ENCODE measurements around the gene TNFRSF4.

Gene TNFRSF4

DNA sequence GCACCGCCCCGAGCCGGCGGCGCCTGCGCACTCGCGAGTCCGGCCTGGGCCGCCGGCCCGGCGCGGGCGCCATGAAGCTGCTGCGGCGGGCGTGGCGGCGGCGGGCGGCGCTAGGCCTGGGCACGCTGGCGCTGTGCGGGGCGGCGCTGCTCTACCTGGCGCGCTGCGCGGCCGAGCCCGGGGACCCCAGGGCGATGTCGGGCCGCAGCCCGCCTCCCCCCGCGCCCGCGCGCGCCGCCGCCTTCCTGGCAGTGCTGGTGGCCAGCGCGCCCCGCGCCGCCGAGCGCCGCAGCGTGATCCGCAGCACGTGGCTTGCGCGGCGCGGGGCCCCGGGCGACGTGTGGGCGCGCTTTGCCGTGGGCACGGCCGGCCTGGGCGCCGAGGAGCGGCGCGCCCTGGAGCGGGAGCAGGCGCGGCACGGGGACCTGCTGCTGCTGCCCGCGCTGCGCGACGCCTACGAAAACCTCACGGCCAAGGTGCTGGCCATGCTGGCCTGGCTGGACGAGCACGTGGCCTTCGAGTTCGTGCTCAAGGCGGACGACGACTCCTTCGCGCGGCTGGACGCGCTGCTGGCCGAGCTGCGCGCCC is 18.3 kb upstream of the TNFRSF4 start, which contains the start of gene B3GALT6:
Gene B3GALT6, plus strand, starts transcription at position 30 of the 588 bp plus-strand sequence. Its CDS starts 42 bp downstream, at position 72.
- DNase-seq = peak in 1 of 6 experiments; percentile 77

DNA sequence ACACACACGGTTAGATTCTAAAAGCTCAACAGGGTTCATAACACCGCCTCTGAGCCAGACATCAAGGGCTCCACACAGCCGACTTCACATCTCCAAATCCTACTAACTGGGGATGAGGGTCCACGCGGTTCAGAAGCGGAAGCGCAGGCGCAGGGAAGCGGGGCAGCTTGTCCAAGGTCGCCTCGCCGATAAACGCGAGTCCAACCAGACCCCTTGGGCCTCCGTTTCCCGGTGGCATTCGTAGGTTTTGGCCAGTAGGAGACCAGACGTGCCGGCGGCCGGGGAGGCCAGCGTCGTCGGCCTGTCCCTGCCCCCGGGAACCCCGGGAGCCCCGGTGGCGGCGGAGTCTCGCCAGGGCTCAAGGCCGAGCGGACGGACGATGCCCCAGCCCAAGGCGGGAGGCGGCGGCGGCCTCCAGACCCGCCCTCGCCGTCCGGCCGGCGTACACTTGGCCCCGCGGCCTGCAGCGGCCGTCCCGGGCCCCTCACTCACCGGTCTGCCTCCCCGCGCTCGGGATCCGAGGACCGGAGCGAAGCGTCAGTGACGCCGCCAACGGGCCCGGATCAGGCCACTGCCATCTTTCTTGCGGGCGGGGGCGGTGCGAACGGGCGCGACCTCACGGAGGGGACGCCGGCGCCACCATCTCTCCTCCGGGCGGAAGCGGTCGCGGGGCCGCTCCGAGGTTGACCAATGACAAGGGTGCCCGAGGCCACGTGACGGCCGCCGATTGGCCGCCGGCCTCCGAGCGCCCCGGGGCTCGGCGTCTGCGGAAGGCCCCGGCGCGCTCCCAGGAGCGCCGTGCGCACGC is 17.7 kb upstream of the TNFRSF4 start, which contains the start of gene SDF4:
Gene SDF4, minus strand, starts transcription at position 602 of the 808 bp plus-strand sequence. CDS start 3,229 bp downstream, outside the sequence.
- DNase-seq = peak; percentile 93 to 96 (median 94)

DNA sequence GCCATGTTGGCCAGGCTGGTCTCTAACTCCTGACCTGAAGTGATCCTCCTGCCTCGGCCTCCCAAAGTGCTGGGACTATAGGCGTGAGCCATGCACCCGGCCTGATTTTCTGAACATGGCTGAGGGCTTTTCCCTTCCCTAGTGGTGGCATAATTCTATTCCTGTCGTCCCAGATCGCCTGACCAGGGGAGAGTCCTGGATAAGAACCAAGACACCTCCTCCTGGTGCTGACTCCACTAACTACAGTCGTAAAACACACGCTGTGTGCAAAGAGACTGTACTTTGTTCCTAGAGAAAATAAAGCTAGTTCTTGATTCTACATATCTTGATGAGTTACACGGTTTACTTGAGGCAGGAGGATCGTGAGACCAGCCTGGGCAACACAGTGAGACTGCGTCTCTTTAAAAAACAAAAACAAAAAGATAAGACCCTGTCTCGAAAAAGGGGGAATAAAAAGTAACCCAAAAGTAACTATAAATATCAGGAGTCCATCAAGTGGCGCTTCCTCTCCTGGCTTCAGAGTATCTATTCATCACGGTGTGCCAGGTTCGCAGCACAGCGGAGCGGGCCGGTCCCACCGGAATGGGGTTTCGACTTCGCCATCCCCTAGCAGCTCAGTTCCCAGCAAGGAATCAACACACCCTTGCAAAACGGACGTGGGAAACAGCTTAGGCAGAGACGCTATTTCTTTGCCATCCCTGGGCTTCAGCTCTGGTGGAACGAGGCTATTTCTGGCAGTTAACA is 16.9 kb upstream of the TNFRSF4 start:
- DNase-seq = no peak

DNA sequence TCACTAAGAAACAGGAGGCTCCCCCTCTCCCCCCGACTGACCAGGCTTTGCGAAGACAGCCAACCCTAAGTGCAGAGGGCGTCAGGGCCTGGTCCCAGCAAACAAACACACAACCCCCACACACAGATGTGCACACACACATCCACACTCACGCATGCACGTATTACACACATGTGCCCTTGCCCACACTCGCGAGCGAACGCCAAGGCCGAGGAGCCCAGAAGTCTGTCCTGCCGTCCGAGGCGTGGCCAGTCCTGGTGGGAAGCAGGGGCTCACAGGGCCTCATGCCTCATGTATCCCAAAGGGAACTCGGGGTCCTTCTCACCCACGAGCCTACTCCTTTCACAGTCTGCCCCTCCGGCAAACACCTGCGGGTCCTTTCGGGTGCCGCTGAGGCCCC is 15.8 kb upstream of the TNFRSF4 start:
- no peak for DNase-seq

DNA sequence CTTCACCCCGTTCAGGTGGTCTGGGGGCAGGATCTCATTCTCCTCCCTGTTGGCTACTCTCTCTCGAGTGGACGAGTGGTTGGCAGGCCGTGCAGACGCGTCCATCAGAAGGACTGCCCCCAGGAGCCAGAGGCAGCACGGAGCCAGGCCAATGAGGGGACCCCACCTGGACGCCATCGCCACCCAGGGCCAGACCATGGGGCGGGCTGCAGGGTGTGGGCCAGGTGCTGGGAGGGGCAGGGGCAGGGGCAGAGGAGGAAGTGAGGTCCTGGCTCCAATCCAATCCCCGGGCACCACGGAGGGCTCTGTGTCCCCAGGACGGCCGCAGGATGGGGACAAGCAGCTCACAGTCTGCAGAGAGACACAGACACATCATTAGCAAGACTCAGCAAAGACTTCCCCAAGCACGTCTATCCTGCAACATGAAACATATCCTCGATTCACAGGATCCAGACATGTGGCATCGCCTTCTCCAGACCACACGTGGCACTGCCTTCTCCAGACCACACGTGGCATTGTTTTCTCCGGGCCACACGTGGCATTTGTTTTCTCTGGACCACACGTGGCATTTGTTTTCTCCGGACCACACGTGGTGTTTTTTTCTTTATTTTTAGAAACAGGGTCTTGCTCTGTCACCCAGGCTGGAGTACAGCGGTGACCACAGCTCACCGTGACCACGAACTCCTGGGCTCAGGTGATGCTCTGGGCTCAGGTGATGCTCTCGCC is 14.8 kb upstream of the TNFRSF4 start:
- DNase-seq = no peak

DNA sequence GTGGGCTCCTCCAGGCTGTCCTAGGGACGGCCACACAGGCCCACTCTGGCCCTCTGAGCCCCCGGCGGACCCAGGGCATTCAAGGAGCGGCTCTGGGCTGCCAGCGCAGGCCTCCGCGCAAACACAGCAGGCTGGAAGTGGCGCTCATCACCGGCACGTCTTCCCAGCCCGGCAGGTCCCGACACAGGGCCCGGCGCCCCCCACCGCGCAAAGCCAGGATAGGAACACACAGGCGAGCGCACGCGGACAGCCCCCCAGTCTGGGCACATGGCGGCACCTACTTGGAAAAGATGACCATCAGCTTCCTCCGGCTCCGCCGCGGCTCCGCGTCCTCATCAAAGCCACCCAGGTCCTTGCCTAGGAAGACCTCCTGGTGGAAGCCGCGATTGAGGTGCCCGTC is 14.2 kb upstream of the TNFRSF4 start:
- DNase-seq = no peak

DNA sequence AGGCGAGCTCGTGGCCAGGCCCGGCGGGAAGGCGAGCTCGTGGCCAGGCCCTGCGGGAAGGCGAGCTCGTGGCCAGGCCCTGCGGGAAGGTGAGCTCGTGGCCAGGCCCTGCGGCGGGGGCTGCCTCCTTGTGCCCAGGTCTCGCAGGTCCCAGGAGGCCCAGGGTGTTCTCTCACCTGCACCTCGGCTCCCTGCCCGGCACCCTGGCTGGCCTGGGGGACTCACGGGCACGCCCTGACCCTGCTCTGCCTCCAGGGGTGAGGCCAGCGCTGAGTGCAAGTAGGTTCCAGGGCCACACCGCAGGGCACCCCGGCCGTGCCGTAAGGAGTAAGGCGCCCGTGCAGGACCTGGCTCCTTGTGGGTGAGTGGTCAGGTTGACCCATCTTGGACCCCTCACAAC is 13.4 kb upstream of the TNFRSF4 start:
- DNase-seq = no peak

DNA sequence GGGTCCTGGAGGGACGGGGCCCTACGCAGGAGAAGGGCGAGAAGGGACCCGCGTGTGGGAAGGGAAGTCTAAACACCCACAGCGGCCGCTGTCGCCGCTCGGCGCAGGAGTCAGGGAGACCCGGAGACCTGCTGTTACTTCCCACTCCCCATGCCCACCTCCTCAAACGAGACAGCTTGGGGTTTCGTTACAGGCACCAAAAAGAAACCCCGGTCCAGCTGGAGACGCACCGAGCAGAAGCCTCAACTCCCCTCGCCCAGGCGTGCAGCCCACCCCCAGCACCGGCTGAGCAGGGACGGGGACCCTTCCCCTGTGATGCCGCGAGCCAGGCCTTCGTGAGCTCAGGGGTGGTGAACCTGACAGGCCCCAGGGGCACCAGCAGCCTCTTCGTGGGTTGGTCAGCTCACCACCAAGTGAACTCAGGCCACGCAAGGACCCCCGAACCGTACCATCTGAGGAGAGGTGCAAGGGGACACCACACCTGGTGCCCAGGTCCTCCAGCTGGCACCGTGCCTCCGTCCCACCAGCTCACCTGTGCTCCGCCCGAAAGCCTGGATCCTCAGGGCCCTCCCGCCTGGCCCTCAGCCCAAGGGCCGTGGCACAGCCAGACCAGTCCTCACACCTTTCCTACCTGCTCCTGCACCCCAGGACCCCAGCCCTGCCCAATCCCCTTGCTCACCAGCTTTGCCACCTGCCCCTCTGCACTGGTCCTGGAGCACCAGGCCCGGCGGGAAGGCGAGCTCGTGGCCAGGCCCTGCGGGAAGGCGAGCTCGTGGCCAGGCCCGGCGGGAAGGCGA is 12.8 kb upstream of the TNFRSF4 start:
- DNase-seq = no peak

DNA sequence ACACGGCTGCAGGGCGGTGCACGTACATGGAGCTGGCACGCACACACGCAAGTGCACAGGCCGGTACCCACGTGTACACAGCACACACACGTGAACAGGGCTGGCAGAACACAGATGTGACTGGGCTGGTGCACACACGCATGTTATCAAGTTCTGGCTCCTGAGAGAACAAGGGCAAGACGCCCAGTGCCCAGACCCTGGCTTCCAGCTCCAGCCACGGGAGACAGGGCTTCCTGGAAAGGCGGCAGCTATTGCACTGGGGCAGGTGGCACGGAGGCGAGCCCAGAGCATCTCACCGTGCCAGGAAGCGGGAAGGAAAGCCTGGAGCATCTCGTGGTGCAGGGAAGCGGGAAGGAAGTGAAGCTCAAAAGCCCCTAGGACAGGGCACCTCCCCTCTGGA is 12.0 kb upstream of the TNFRSF4 start:
- no peak for DNase-seq

DNA sequence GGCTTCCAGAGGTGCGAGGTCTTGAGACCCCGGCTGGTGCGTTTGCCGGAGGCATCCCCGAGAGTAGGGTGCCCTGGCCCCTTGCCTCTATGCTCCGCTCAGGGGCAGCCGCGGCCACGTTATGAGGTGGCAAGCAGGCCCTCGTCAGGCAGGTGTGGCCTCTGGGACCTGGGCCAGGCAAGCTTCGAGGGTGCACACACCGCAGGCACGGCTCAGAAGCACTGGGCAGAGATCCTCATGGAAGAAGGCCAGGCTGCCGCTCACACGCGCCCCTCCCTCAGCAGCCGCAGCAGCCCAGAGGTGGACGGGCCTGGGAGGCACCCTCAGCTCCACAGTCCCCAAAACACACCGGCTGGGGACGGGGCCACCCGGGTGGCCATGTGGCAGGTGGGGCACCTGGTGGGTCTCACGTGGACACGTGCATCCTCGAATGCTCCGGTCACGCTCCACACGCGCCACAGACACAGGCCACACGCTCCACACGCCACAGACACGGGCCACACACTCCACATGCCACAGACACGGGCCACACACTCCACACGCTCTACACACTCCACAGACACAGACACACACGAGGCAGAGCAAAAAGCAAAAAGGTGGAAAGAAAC is 11.4 kb upstream of the TNFRSF4 start:
- DNase-seq = no peak

DNA sequence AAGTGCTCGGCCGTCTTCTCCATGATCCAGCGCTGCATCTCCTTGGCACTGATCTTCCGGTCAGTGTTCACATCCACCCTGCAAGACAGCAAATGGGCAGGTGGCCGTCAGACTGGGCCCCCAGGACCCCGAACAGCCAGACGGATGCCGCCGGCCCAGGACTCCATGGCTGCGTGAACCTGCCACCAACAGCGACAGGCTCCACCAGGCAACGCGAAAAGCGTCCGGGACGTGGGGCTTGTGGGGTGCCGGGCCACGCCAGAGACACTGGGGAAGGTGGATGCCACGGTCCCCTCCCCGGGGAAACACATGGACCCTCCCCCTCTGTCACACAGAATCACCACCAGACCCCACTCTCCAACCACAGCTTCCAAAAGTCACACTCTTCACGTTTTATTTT is 9.9 kb upstream of the TNFRSF4 start:
- no peak for DNase-seq

DNA sequence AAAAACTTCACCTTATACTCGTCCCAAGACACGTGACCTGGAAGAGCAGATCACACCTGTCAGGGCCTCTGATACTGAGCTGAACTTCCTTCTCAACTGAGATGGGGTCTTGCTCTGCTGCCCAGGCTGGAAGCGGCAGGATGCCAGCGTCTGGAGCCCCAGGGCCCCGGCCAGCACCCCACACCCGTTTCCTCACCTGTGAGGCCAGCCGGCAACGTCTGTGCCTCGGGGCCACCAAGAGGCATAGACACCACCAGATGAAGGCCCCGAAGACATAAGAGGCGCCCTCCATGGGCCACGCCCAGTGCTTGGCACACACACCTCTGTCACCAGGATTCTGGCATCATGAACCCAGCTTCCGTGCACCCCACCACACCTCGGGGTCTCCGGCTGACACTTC is 9.4 kb upstream of the TNFRSF4 start:
- no peak for DNase-seq

DNA sequence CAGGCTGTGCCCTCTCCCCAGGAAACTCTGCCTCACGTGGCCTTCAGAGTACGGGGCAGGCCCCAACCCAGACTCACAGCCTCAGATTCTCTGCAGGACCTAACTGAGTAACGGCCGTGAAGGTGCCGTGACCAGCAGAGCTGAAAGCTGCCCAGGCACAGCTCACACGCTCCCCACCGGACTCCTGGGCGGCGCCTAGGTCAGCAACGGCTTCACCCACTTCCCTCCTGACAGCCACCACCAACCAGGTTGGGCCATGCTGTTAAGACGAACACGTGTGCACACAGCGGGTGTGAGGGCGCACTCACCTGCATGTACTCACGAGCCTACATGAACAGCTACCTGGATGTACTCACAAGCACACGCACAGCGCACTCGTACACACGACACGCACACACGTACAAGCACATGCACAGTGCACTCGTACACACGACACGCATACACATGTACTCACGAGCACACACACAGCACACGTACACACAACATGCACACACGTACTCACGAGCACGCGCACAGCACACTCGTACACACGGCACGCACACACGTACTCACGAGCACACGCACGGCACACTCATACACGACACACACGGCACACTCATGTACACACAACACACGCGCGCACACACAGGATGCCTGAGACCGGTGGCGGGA is 8.7 kb upstream of the TNFRSF4 start:
- DNase-seq = no peak

DNA sequence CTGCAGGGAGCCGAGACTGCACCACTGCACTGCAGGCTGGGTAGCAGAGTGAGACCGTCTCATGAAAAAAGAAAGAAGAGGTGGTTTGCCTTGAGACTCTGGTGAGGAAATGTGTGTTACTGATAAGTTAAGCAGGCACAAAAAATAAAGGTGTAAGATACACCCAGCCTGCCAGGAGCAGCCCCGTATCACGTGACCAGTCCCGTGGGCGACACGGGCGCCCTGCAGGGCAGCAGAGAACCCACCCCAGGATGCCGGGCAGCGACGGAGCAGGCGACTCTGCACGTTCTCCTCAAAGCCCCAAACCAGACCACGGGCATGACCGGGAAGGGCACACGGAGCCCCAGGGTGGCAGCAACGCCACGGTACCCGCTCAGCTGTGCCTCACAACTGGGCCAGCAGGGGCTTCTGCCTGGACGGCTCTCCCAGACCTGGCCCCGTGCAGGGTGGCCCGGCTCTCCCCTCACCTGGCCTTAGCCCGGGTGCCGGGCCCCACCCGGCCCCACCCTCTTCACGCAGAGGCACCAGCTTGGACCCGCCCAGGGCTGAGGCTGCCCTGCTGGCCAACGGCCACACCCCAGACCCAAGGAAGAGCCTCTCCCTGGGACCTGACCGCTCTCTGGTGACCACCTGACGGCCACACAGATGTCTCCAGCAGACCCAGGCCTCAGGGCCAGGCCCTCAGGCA is 8.1 kb upstream of the TNFRSF4 start:
- DNase-seq = no peak

DNA sequence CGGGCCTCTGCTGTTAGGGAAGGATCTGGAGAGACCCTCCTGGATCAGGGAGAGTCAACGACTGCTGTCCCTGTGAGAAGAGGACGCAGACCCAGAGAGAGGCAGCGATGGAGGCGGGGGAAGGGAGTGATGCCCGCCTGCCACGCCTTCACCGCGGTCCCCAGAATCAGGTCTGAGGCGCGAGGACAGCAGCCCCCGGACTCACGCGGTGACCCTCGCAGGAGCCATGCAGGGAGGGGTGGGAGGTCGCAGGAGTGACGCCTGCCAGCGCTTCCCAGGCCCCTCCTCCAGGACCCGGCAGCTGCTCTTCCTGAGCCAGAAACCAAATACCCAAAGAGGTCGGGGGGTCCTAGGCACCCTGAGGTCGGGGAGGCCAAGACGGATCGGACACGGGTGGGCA is 6.2 kb upstream of the TNFRSF4 start:
- no peak for DNase-seq

DNA sequence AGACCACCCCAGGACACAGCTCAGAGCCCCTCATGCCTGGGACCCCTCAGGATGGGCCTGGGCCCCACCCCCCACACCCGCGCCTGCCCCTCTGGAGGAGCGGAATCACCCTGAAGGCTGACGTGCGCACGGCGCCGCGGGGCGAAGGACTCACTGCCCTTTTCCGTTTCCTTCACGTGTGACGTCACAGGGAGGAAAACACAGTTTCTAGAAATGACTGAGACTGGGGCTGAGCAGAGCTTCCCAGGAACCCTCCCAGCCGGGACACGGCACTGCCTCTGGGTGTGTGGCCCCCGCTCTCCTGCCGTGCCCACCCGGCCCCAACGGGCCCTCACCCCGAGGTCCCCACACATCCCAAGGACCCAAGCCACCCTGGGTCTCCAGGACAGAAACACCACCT is 5.4 kb upstream of the TNFRSF4 start:
- no peak for DNase-seq

DNA sequence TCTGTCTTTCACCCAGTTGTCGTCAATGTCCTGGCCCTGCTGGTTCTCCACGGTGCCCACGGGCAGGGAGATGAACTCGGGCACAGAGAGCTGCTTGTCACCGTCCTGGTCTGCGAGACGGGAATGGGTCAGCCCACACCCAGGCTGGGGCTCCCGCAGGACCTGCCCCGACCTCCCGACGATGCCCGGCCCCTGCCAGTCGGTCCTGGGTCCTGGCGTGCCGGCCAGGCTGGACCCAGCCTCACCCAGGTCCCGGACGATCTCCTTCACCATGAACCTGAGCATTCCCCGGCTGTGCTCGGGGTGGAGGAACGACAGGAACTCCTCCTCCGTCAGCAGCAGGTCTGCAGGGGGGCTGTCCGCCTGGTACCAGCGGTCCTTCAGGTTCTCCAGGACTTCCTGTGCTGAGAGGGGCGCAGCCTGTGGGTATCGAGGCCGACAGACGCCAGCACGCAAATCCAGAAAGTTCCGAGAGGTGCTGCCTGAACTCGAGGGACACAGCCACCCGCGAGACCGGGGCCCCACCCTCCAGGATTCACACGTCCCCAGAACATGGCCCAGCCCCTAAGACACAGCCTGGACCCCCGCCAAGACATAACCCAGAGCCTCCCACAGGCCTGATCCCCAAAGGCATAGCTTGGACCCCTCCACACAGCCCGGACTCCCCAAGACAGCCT is 4.7 kb upstream of the TNFRSF4 start:
- DNase-seq = no peak

DNA sequence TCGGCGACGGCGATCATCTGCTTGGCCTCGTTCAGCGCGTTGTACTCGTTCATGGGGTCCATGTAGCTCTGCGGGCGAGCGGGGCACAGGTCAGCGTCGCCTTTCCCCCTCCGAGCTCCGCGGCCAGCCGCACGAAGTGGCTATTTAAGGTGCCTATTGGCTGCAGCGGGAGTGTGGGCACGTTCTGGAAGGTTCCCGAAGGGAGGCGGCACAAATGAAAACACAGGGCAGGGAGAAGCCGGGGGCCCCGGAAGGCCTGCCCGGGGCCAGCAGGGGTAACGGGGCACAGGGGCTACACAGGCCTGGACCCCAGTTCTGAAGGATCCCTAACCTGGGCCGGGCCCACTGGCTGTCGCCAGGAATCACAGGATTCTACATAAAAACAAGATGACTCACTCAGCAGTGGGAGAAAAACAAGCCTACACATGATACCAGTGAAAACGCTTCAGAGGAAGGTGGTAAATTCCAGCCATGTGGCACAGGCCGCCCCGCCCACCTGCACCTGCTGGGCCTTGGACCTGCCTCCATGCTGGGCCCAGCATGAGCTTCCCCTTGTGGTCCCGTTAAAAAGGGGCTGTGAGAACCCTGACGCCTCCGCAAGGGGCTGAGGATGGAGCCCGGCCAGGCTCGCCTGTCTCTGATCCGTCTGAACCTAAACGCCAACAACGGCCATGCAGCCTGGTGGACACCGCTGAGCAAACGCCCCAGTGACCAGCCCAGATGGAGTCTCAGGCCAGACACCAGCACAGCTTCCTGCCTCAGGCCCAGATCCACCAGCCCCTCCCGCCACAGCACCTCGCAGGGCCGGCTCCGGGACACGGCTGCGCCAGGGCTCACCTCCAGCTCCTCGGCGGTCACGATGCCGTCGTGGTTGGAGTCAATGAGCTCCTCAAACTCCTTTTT is 3.9 kb upstream of the TNFRSF4 start:
- no peak for DNase-seq
